K562 (cell line): ENCODE measurements around the gene PRLH. TPM values are rescaled to one million over a fixed set of nuclear protein-coding genes. Genes with fewer than 3 reads are reported as not detected.

Source experiments
- ZNF407 ChIP-seq: fragments of 450-650 bp; IDR thresholded peaks from 2 replicates; pipeline ENCODE4 v1.6.1; 2016; ENCODE audit warnings: low read depth
- polyA plus RNA-seq, 8 experiments: library from polyadenylated mRNA; depleted of rRNA in 4 of 8; stranded (reverse) in 5 of 8; unstranded in 3 of 8; fragments of >200 nt; fragmentation: Nextera tagmentation in 2 of 8; fragmentation: Illumina TruSeq in 1 of 8; extraction: Ambion mirVana in 2 of 8; extraction: Trizol in 1 of 8; gene quantifications; 2 replicates each; pipeline versions ENCODE4 v1.2.1 to v1.2.3, GENCODE V29; 2011 to 2014; ENCODE audit warnings: inconsistent platforms in 1 of 8, missing spikeins in 1 of 8
- total RNA-seq, 7 experiments: library from RNA; depleted of rRNA in 6 of 7; stranded (reverse); fragments of >200 nt in 6 of 7; fragmentation: Illumina TruSeq in 2 of 7; extraction: Trizol in 2 of 7; gene quantifications; 2 replicates each; pipeline versions ENCODE4 v1.2.1 to v1.2.3, GENCODE V29; 2011 to 2021; ENCODE audit warnings: low replicate concordance in 1 of 7

Gene PRLH
- total and polyA plus RNA-seq, 9 of the 15 experiments (the other 6 are each of a cell fraction or from before 2014, with no cell fraction given): not detected

GRCh38 chr2:237575869-237576862, 9.8 kb downstream of the PRLH start (continued):
- no peak for TF ChIP-seq ZNF407
